ENCODE results near the gene MILR1.
"Not testable (repeated sequence)": the region's sequence is repeated elsewhere in the genome, so short reads cannot be mapped to it uniquely, and the experiment has no call there.

MILR1 gene

DNA sequence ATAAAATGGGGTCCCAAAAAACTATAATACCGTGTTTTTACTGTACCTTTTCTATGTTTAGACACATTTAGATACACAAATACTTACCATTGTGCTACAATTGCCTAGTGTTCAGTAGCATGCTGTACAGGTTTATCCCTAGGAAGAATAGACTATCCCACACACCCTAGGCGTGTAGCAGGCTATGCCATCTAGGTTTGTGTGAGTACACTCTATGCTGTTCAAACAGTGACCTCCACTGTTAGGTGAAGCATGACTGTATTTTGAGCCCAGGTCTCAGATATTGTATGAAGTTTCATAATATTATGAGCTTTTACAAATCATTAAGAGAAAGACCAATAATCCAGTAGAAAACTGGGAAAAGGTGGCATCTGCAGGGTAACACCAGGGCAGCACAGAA, 23.6 kb downstream of the MILR1 start:
- DNase-seq, result no peak

DNA sequence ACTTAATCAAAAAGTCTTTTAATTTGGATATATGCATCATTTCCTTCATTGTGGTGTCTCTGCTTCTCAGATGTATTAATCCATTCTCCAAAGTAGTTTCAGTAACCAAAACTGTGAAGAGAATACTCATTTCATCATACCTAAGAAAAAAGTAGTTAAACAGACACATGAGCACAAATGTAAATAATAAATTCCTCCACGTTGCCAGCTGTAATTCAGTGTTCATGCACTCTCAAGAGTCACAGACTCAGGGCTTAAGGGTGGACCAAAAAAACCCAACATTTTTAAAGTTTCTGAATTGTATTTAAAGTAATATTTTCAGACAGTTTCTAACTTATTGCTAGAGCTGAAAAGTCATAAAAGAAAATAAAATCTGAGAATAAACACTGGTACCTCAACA, 28.9 kb downstream of the MILR1 start:
- no peak for DNase-seq

DNA sequence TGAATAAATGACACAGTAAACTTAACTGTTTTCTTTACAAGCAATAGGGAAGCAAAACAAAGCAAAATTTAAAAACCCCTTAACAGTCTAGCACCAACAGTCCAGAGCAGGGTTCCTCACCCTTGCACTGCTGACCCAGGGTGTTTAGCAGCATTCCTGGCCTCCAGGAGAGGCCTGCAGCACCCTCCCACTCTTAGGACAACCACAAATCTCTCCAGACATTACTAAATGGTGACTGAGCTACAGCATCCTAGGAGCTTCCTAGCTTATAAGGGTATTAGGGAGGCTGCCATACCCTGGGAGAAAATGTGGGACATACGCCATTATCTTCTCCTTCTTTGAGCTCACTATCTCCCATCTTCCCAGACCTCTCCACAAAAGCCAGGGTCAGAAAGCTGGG, 32.0 kb downstream of the MILR1 start:
- no peak for DNase-seq

DNA sequence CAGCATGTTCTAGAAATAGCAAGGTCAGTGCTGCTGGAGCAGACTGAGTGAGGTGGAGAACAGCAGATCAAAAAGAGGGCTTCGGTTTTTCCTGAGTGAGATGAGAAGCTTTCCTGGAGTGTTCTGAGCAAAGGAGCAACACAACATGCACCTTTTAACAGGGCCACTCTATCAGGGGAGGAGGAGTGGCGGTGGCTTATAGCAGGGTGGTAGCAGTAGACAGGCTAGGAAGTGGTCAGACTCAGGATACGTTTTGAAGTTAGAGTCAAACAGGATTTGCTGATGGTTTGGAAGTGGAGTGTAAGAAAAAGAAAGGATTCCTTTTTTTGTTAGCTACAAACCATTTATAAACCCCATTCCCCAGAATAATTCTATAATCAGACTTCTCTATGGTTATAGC, 35.5 kb downstream of the MILR1 start:
- DNase-seq, result no peak

DNA sequence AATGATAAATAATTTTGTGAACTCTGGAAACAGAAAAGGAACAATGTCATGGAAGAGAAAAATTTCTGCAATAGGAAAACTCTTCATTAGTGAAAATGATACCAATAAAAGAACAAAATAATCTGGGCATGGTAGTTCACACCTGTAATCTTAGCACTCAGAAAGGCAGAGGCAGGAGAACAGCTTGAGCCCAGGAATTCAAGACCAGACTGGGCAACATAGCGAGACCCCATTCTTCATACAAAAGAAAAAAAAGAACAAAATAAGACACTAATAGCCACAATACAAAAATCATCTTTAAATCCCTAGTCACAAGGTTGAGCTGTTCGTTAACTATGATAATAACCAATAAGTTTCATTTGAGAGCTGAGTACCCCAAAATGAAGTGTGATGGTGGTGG, 39.4 kb downstream of the MILR1 start:
- DNase-seq, result no peak

DNA sequence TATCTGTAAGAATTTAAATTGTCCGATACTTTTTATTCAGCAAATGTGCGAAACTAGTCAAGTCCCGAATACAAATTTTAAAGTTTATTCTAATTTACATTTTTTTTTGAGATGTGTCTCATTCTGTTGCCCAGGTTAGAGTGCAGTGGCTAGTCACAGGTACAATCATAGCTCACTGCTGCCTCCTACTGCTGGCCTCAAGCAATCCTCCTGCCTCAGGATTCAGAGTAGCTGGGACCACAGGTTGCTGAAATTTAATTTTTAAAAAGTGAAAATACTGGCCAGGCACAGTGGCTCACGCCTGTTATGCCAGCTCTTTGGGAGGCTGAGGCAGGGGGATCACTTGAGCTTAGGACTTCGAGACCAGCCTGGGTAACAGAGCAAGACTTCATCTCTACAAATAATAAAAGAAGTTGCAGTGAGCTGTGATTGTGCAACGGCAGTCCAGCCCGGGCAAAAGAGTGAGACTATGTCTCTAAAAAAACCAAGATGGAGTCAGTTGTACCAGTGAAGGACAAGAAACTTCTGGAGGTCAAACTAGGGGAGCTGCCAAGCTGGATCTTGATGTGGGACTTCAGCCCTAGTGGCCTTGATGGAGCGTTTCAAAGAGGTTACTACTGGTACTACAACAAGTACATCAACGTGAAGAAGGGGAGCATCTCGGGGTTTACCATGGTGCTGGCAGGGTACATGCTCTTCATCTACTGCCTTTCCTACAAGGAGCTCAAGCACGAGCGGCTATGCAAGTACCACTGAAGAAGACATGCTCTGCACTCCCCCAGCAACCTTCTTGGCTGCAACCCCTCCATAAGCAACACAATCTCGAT, 42.3 kb downstream of the MILR1 start:
- DNase-seq, result peak in 5 of 6 experiments; percentile 15 to 40 (median 28)

DNA sequence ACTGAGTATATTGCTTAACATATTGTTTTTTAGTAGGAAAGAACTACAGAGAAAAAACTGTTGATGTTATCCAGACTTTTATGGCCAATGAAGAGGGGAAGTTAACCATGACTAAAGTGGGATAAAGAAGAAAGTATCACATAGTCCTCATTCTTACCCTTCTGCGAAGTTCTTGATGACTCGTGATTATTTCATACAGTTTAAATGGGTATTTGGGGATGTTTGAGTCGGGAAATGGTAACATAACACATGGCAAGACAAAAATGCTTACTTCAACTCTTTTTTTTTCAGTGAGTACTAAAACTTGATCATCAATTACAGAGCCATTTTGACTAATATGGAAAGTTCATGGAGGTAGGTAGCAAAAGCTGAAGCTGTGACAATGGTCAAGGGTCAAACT, 43.1 kb downstream of the MILR1 start:
- no peak for DNase-seq

DNA sequence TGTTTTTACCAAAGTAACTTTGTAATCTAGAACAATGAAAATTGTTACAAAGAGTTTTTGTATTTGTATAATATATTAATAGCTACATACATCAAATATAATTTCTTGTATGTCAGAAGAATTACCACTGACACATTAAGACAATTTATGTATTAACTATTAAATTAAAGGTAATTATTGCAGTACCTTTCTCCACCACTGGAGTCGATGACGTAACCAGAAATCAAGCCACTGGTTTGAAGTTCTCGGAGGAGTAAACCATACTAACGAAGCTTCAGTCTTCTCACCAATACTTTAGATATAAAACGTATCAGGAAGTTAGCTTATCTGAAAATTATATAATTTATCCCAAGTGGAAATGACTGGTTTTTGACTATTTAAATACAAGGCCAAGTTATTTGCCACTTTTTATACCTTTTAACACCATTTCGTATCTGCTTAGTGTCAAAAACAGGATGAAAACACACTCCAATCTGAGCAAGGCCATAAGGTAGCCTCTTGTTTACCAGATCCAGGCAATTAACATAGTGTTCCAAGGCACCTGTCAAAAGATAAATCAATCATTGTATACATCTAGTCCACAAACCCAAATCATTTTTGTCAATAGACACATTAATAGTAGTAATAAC, 43.7 kb downstream of the MILR1 start:
- DNase-seq, result peak in 2 of 6 experiments; percentile 37 to 47

DNA sequence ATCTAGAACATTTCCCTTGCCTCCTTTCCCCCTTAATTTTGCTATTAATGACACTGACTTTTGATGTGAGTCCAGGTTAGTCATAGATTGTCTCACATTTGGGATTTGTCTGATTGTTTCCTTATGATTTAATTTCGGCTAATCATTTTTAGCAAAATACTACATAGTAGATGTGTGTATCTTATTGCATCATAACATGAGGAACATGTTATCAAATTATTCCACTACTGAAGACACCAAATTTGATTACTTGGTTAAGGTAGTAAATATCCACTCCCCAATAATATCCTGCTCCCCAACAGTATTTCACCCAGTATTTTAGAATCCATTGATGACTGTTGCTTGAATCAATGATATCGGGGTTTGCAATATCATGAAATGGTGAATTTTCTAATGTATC, 45.2 kb downstream of the MILR1 start:
- no peak for DNase-seq

DNA sequence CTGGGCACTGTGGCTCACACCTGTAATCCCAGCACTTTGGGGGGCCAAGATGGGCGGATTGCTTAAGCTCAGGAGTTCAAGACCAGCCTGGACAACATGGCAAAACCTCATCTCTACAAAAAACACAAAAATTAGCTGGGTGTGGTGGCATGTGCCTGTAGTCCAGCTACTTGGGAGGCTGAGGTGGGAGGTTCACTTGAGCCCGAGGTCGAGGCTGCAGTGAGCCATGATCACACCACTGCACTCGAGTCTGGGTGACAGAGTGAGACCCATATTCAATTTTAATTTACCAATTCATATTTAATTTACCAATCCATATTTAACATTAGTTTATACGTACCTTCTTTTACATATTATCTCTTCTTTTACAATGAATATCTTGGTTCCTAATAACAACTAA, 46.4 kb downstream of the MILR1 start:
- DNase-seq, result not testable (repeated sequence)

DNA sequence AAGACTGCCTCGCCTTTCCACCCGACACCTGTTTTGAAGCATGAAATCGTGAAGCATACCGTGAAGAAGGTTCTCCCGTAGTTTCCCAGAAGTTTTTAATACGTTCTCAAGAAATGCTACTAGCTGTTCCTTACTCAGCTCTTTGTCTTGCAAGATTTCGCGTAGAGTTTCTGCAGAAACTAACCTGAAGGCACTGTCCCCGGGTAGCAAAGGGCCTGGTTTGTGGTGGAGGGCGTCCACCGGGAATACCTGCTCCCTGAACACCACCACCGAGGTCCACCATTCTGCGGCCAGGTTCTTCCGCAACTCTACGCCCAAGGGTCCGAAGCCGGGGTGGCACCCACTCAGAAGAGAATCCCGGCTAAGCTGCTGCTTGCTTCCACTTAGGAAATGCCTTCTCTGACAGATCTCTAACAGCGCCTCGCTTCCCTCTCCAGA, 47.5 kb downstream of the MILR1 start:
- DNase-seq, result peak in 2 of 6 experiments; percentile 36 to 42

DNA sequence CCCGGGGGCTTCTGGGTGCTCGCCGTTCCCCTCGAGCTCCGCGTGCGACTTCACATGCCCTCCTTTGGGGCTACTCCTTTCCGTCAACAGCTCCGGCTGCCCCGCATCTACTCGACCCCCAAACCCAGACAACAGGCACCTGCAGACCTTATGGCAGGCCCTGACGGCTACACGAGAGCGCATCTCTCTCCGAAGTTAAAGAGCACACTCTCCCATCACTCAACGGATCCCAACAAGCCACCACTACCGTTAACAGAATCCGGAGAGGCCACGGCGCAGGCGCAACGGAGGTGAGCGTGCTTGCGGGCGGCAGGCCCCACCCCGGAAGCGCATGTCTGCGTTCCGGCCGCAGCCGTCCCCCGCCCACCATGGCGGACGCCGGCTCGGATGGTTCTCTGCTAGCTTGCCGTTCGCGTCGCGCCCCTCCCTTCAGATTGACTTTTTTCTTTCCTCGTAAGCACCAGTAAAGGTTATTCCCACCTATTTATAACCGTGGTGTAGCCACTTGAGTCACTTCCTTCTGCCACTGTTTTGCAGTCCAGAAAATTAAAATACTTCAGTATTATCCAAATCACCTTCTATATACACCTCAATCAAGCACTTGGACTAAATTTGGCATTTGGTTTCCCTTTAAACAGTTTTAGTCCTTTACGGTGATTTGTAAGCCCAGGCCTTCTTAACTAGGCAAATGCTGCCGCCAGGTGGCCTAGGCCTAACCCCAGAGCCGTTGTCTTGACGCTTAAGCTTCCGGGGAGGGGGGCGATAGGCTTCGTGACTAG, 48.1 kb downstream of the MILR1 start, which contains the start of gene POLG2:
POLG2 (minus strand) TSS at position 269 of the 779 bp plus-strand sequence; CDS start at position 183, 86 bp downstream.
- peak; percentile 88 to 94 (median 94) for DNase-seq

DNA sequence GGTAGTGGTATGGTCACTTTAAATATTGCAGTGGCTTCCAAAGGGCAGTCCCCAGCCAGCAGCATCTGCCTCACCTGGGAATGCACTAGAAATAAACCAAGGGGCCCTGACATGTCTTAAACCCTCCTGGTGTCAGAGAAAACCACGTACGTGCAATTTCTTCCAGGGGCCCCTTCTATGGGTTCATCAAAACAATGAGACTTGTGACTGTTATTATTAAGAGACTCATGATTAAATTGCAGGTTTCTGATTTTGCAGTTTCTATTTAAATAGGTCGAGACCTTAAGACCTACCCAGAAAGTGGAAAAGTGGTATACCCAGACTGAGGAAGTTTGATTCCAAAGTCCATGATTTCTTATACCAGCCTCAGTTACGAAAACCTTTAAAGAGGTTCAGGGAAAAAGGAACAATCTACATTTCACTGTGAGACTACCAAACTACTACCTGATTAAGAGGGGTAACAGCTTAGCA, 48.7 kb downstream of the MILR1 start:
- DNase-seq, result no peak

DNA sequence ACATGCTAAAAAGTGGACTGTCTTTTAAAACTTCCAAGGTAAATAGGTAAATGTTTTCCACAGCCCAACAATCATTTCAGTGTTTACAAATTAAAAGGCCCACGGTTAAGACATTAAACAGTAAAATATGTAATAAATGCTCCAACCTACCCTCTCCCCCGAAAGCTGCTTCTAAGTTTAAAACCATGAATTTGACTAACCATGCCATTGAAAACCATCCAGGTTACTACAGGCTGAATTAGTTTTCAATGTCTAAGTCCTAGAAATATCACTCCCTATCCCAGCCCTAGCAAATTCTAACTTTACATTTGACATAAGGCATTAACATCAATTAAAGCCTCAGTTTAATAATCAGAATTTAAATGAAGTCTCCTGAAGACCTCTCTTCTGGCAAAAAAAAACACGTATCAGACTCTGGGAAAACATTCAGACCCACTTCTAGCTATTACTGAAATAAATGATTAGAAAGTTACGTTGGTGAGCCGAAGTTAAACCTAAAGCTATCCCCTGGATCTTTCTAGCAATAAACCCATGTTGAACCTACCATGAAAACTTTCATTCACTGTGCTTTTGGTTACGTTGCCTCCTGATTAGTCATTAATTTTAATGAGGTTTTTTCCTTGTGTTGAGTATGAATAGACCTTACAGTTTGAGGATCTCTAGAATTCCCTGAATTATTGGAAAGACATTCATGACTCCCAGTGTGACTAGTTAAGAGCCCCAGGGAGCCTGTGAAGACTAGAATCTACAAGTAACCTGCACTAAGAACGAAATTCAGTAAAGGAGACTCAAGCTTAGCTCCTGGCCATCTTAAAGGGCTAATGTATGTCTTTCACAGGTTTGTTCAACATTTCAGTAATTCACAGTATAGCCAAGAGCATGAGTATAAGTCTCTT, 49.6 kb downstream of the MILR1 start:
- DNase-seq, result peak in 2 of 6 experiments; percentile 39 to 62

DNA sequence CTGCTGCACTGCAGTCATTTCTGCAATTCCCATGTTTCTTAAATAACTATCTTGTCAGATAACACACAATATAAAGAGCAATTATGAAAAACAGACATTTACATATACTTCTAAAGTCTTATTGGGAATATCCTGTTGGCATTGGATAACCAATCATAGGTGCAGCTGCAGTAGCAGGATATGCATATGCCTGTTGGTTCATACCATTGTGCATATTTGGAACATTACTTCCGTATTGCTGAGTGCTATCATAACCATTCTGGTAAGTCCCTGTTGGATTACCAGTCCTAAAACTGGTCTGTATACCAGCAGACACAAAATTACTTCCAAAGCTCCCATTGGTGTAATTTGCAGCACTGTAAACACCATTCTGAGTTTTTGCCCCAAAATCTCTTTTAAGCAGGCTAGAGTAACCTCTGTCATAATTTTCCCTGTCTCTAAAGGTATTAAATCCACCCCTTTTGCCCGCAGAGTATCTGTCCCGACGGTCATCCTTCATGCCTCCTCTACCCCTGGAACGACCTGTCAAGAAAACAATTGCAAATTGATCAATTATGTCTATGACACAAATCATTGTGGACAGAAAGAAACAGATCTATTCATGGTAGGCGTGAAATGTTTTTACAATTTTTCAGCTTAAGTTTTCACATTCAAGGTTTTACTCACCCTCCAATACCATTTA, 51.0 kb downstream of the MILR1 start:
- peak in 2 of 6 experiments; percentile 30 to 50 for DNase-seq

DNA sequence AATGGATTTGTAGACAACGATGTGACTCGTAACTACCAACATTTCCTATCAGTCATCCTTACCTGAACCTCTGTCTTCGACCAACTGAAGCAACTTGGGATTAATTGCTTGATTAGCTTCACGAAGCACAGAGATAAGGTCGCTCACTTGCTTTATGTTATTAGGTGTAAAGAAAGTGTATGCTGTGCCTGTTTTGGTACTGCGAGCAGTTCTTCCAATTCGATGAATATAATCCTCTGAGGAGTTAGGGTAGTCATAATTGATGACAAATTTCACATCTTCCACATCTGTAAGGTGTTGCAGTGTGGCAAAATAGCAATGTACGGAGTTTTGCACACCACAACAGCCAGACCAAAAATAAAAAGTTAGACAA, 51.6 kb downstream of the MILR1 start:
- peak in 1 of 6 experiments; percentile 50 for DNase-seq

DNA sequence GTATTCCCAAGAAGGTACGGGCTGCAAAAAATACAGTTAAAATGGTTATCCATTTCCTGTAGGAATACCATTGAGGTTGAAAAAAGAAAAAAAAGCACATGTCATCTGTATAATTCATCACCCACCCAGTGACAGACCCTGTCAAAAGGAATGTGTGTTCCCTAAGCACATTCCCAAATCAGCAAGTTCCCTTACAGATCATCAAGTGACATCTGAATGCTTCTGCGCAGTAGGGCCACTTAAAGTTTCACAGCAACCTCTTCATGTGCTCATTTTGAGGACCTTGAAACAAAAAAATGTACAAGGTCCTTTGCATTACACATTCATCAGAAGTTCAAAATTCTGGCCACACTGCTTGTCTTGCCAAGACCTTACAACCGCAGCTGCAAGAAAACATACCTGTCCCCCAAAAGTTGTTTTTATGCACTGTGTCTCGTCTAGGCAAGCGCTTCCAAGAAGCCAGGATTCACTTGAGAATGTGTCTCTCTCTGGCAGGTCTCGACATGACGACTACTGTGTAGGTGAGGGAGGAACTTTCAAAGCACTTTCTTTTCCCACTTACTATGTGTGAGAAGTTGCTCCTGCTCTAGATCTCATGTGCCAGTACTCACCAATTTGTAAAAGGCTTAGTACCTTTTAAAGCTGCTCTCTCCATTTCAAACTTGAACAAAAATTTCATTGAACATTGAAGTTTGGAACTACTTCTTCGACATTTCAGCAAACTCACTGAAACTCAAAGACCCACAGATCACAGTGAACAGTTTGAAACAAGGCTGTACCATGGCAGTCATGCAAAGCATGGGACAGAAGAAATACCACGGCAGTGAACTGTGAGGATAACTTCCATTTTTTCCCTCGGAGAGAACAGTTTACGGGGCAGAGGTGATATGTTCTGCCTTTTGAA, 52.2 kb downstream of the MILR1 start:
- peak in 2 of 6 experiments; percentile 21 to 47 for DNase-seq

DNA sequence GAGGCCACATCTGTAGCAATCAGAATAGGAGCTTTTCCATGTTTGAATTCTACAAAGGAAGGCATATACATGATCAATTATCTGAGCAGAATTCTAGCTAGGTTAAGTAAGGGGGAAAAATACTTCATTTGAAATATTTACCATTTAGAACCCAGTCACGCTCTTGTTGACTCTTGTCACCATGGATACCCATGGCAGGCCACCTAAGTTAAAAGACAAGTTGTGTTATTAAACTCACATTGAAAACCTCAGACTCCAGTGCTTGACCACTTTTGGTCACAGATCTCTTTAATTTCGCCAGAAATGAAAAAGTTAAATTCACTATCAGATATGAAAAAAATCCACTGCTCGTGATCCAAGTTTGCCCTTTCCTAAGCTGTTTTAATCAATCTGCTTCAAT, 53.1 kb downstream of the MILR1 start:
- peak in 1 of 6 experiments; percentile 47 for DNase-seq

DNA sequence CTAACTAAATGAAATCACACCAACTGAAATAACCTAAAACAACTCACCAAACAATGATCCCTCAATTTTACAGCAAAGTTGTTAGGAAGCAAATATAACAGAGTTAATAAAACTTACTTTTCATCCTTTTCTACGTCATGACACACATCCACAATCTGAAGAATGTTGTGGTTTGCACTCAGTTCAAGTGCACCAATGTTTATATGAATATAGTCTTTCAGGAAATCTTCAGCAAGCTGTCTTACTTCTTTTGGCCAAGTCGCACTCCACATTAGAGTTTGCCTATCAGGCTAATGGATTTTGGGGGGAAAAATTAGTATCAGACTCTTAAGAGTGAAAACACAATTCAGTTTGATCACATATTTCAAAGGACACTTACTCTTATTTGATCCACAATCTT, 53.9 kb downstream of the MILR1 start:
- no peak for DNase-seq

DNA sequence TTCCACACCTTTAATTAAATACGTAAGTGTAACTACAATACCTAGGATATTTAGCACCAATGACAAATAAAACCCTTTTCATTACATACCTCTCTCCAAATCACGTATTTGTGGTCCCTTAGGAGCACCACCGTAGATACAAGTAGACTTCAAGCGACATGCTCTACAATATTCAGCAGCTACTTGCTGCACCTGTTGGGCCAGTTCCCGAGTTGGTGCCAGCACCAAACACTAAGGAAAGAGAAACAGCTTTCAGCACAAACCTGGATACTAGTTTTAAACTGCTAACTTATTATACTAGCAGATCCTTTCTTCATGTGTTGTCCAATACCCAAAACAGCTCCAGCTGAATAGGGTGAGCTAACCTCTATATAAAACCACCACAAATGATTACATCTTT, 54.4 kb downstream of the MILR1 start:
- peak in 2 of 6 experiments; percentile 29 to 30 for DNase-seq

Measured in stimulated activated naive CD4-positive, alpha-beta T cell (primary cell).